Neural cell (in vitro differentiated cells): ENCODE data around the gene TRAF3. TPM values are rescaled to one million over a fixed set of nuclear protein-coding genes. Genes with fewer than 3 reads are reported as not detected.

Experiments used
- H2AFZ ChIP-seq: fragments of 200-600, 300-800 bp; sonication (generic), shearing (Covaris generic); 2 replicates; pipeline ENCODE4 v1.6.0; 2014; ENCODE audit warnings: low read depth, mild to moderate bottlenecking, antibody characterized with exemption, low read length, moderate library complexity
- H3F3A ChIP-seq: fragments of 200-600 bp; shearing (Covaris generic); 2 replicates; pipeline ENCODE4 v1.6.1; 2016; ENCODE audit warnings: mild to moderate bottlenecking, moderate library complexity, mixed read lengths, antibody characterized with exemption, low read length; ENCODE audit not compliant: insufficient read depth, poor library complexity, severe bottlenecking
- H3K27ac ChIP-seq: fragments of 200-600, 300-800 bp; sonication (generic), shearing (Covaris generic); 2 replicates; pipeline ENCODE4 v1.5.1; 2014; ENCODE audit warnings: mild to moderate bottlenecking, low read length, moderate library complexity
- H3K27me3 ChIP-seq: fragments of 300-800, 200-600 bp; sonication (generic), shearing (Covaris generic); 2 replicates; pipeline ENCODE4 v1.6.0; 2014; ENCODE audit warnings: mild to moderate bottlenecking, low read depth, low read length, moderate library complexity; ENCODE audit not compliant: insufficient read depth
- H3K36me3 ChIP-seq: fragments of 300-800, 200-600 bp; sonication (generic), shearing (Covaris generic); 2 replicates; pipeline ENCODE4 v1.5.1; 2014; ENCODE audit warnings: mild to moderate bottlenecking, antibody characterized with exemption, low read length, moderate library complexity; ENCODE audit not compliant: insufficient read depth
- H3K4me2 ChIP-seq: fragments of 300-800, 200-600 bp; sonication (generic), shearing (Covaris generic); 2 replicates; pipeline ENCODE4 v1.6.0; 2014; ENCODE audit warnings: mild to moderate bottlenecking, low read length
- H3K4me3 ChIP-seq: fragments of 300-800, 200-600 bp; sonication (generic), shearing (Covaris generic); 2 replicates; pipeline ENCODE4 v1.5.1; 2014; ENCODE audit warnings: mild to moderate bottlenecking, low read length, moderate library complexity
- H3K79me2 ChIP-seq: fragments of 200-600 bp; shearing (Covaris generic); replicated peaks from 2 replicates; pipeline ENCODE4 v1.6.0; 2014; ENCODE audit warnings: mild to moderate bottlenecking, low read length, moderate library complexity; ENCODE audit not compliant: insufficient read depth
- H3K9ac ChIP-seq: fragments of 300-800, 200-600 bp; sonication (generic), shearing (Covaris generic); 2 replicates; pipeline ENCODE4 v1.6.1; 2016; ENCODE audit warnings: mild to moderate bottlenecking, low read length, mixed read lengths
- H3K9me2 ChIP-seq: fragments of 200-600 bp; shearing (Covaris generic); 2 replicates; pipeline ENCODE4 v1.6.1; 2016; ENCODE audit warnings: mild to moderate bottlenecking, low read length, mixed read lengths; ENCODE audit not compliant: insufficient read depth
- H3K9me3 ChIP-seq: fragments of 200-600, 300-800 bp; sonication (generic), shearing (Covaris generic); 2 replicates; pipeline ENCODE4 v1.6.1; 2016; ENCODE audit warnings: mild to moderate bottlenecking, mixed run types, low read length, moderate library complexity, mixed read lengths
- H4K20me1 ChIP-seq: fragments of 200-600 bp; shearing (Covaris generic); 2 replicates; pipeline ENCODE4 v1.6.1; 2016; ENCODE audit warnings: mild to moderate bottlenecking, mixed run types; ENCODE audit not compliant: insufficient read depth
- EP300 ChIP-seq: fragments of 450-650 bp; conservative IDR thresholded peaks from 2 replicates; pipeline ENCODE4 v1.6.1; 2014; ENCODE audit warnings: antibody characterized with exemption, mild to moderate bottlenecking, moderate library complexity; ENCODE audit not compliant: poor library complexity, severe bottlenecking
- EZH2 ChIP-seq: fragments of 200-600, 300-800 bp; shearing (Covaris generic), sonication (generic); IDR thresholded peaks from 2 replicates; pipeline ENCODE4 v1.6.1; 2014; ENCODE audit warnings: antibody characterized with exemption, low read length, borderline replicate concordance, mild to moderate bottlenecking; ENCODE audit not compliant: insufficient read depth, poor library complexity, severe bottlenecking
- MXI1 ChIP-seq: fragments of 450-650 bp; conservative IDR thresholded peaks from 2 replicates; pipeline ENCODE4 v1.6.1; 2014; ENCODE audit warnings: antibody characterized with exemption, mild to moderate bottlenecking; ENCODE audit not compliant: poor library complexity, severe bottlenecking
- POLR2AphosphoS5 ChIP-seq: IDR thresholded peaks from 2 replicates; pipeline ENCODE4 v1.6.1; 2012
- RAD21 ChIP-seq: fragments of 450-650 bp; conservative IDR thresholded peaks from 2 replicates; pipeline ENCODE4 v1.6.1; 2014; ENCODE audit warnings: antibody characterized with exemption, mild to moderate bottlenecking, moderate library complexity
- SMC3 ChIP-seq: fragments of 450-650 bp; conservative IDR thresholded peaks from 2 replicates; pipeline ENCODE4 v1.6.1; 2014; ENCODE audit warnings: antibody characterized with exemption, mild to moderate bottlenecking, moderate library complexity; ENCODE audit not compliant: poor library complexity
- TAF1 ChIP-seq: IDR thresholded peaks from 2 replicates; pipeline ENCODE4 v1.6.1; 2012; ENCODE audit warnings: low read depth
- polyA plus RNA-seq: library from polyadenylated mRNA; depleted of rRNA; stranded (reverse); fragments of >200 nt; gene quantifications from 2 replicates; pipeline ENCODE4 v1.2.3, GENCODE V29; 2014
- TF ChIP-seq, protein P1 (sequence below): IDR thresholded peaks from 2 replicates; pipeline ENCODE4 v1.6.1; 2012; ENCODE audit warnings: borderline replicate concordance
- TF ChIP-seq, protein P2 (sequence below): fragments of 450-650 bp; IDR thresholded peaks from 2 replicates; pipeline ENCODE4 v1.5.1; 2014; ENCODE audit warnings: antibody characterized with exemption, mild to moderate bottlenecking, moderate library complexity; ENCODE audit not compliant: poor library complexity, severe bottlenecking

Gene TRAF3
- polyA plus RNA-seq, 1 donor from 2014 or later: 13.3 TPM

DNA sequence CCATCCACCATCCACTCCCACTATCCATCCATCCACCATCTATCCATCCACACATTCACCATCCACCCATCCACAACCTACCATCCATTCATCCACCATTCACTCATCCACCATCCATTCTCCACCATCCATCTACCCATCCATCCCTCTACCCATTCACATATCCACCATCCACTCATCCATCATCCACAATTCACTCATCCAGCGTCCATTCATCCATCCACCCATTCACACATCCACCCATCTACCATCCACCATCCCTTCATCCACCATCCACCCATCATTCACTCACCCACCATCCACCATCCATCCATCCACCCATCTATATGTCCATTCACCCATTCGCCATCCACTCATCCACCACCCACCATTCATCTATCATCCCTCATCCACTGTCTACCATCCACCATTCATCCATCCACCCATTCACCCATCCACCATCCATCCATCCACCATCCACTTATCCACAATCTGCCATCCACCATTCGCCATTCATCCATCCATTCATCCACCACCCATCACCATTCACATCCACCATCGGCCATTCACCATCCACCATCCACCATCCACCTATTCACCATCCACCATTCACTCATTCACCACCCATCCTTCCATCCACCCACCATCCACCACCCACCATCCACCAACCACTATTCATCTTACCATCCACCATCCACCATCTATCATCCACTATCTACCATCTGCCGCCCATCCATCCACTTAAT lies 143.2 kb downstream of the TRAF3 start:
- H3K4me2 ChIP-seq: no peak overlapping the region
- H3K9ac ChIP-seq: no peak overlapping the region
- H3K27ac ChIP-seq: no peak overlapping the region
- H3K36me3 ChIP-seq: no peaks in the 10 kb centered on the region
- H3K4me3 ChIP-seq: no peak overlapping the region
- no peaks in the 10 kb centered on the region for H3K9me2 ChIP-seq
- peaks cover 4% of the 10 kb centered on the region for H3K9me3 ChIP-seq
- H2AFZ ChIP-seq: no peak overlapping the region
- H3F3A ChIP-seq: no peaks in the 10 kb centered on the region
- no peaks in the 10 kb centered on the region for H3K79me2 ChIP-seq
- H4K20me1 ChIP-seq: no peaks in the 10 kb centered on the region
- H3K27me3 ChIP-seq: peaks cover 44% of the 10 kb centered on the region
- TF ChIP-seq, protein P1, sequence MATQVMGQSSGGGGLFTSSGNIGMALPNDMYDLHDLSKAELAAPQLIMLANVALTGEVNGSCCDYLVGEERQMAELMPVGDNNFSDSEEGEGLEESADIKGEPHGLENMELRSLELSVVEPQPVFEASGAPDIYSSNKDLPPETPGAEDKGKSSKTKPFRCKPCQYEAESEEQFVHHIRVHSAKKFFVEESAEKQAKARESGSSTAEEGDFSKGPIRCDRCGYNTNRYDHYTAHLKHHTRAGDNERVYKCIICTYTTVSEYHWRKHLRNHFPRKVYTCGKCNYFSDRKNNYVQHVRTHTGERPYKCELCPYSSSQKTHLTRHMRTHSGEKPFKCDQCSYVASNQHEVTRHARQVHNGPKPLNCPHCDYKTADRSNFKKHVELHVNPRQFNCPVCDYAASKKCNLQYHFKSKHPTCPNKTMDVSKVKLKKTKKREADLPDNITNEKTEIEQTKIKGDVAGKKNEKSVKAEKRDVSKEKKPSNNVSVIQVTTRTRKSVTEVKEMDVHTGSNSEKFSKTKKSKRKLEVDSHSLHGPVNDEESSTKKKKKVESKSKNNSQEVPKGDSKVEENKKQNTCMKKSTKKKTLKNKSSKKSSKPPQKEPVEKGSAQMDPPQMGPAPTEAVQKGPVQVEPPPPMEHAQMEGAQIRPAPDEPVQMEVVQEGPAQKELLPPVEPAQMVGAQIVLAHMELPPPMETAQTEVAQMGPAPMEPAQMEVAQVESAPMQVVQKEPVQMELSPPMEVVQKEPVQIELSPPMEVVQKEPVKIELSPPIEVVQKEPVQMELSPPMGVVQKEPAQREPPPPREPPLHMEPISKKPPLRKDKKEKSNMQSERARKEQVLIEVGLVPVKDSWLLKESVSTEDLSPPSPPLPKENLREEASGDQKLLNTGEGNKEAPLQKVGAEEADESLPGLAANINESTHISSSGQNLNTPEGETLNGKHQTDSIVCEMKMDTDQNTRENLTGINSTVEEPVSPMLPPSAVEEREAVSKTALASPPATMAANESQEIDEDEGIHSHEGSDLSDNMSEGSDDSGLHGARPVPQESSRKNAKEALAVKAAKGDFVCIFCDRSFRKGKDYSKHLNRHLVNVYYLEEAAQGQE: no peak
- TF ChIP-seq MXI1 (no peak), POLR2AphosphoS5 (no peak), EP300 (no peak), RAD21 (no peak), SMC3 (no peak), TAF1 (no peak), EZH2 (no peak)
- TF ChIP-seq, protein P2, sequence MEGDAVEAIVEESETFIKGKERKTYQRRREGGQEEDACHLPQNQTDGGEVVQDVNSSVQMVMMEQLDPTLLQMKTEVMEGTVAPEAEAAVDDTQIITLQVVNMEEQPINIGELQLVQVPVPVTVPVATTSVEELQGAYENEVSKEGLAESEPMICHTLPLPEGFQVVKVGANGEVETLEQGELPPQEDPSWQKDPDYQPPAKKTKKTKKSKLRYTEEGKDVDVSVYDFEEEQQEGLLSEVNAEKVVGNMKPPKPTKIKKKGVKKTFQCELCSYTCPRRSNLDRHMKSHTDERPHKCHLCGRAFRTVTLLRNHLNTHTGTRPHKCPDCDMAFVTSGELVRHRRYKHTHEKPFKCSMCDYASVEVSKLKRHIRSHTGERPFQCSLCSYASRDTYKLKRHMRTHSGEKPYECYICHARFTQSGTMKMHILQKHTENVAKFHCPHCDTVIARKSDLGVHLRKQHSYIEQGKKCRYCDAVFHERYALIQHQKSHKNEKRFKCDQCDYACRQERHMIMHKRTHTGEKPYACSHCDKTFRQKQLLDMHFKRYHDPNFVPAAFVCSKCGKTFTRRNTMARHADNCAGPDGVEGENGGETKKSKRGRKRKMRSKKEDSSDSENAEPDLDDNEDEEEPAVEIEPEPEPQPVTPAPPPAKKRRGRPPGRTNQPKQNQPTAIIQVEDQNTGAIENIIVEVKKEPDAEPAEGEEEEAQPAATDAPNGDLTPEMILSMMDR: no peak

- Histone ChIP-seq H3K79me2 (no peaks in the 10 kb centered on the region), H3K36me3 (no peaks in the 10 kb centered on the region), H3K9me2 (no peaks in the 10 kb centered on the region), H3K9ac (no peak overlapping the region), H3F3A (no peaks in the 10 kb centered on the region), H3K27ac (no peak overlapping the region), H3K4me3 (no peak overlapping the region), H3K4me2 (no peak overlapping the region), H4K20me1 (no peaks in the 10 kb centered on the region), H3K9me3 (peaks cover 4% of the 10 kb centered on the region), H3K27me3 (peaks cover 49% of the 10 kb centered on the region), H2AFZ (no peak overlapping the region)
- TF ChIP-seq MXI1 (no peak), SMC3 (no peak), POLR2AphosphoS5 (no peak), RAD21 (no peak), TAF1 (no peak), EZH2 (no peak), EP300 (no peak)
- TF ChIP-seq, protein P2: no peak
- TF ChIP-seq, protein P1: no peak
These were observed 143.7 kb downstream of the TRAF3 start for GRCh38 chr14:102920998-102921304.
